ENCODE data around the gene C4orf33. TPM values are rescaled to one million over a fixed set of nuclear protein-coding genes. Genes with fewer than 3 reads are reported as not detected.

C4orf33 gene
- total and polyA plus RNA-seq, 2 experiments from 2014 or later = 7.7 to 15.6 TPM

DNA sequence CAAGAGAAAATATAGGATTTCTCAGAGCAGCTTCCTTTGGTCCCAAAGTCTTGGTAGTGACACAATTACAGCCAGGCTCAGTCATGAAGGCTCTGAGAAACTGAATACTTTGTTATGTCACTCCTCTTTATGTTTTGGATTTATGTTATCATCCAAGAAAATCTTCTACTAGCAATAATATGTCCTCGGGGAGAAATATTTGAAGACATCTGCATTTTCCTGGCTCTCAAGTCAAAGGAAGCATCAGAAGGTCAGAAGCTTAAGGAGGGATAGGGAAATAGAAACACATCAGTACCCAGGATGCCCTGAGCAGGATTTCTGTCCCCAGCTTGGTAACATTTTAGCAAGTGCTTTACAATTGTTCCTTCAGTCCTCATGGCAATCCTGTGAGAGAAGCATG lies 54.0 kb downstream of the C4orf33 start:
- H2AFZ ChIP-seq = no peak overlapping the region
- no peaks in the 10 kb centered on the region for H3K79me2 ChIP-seq
- H3K4me3 ChIP-seq = no peak overlapping the region
- no peaks in the 10 kb centered on the region for H3K27me3 ChIP-seq
- H3K9me2 ChIP-seq (replicated peaks; ENCODE audit: insufficient read depth) = no peaks in the 10 kb centered on the region
- no peak overlapping the region for H3K4me2 ChIP-seq
- DNase-seq (ENCODE audit: low spot score) = no peak
- WGBS (ENCODE audit: low lambda C conversion rate, missing lambda C conversion rate) = 53% methylated on average over 1 of the region's 1 CpG
- peak overlapping the region; percentile 26 for H3K27ac ChIP-seq
- H3K4me1 ChIP-seq (ENCODE audit: insufficient read depth) = no peaks in the 10 kb centered on the region
- no peaks in the 10 kb centered on the region for H3K36me3 ChIP-seq (replicated peaks; ENCODE audit: insufficient read depth, low read depth)
- no peaks in the 10 kb centered on the region for H3K9me3 ChIP-seq (ENCODE audit: low read depth)
- TF ChIP-seq EZH2 (IDR thresholded peaks at IDR 0.05; ENCODE audit: borderline replicate concordance) (no peak), EZH2phosphoT487 (IDR thresholded peaks at IDR 0.05; ENCODE audit: low read depth, severe bottlenecking, unreplicated experiment) (no peak)
- TF ChIP-seq, protein P1, sequence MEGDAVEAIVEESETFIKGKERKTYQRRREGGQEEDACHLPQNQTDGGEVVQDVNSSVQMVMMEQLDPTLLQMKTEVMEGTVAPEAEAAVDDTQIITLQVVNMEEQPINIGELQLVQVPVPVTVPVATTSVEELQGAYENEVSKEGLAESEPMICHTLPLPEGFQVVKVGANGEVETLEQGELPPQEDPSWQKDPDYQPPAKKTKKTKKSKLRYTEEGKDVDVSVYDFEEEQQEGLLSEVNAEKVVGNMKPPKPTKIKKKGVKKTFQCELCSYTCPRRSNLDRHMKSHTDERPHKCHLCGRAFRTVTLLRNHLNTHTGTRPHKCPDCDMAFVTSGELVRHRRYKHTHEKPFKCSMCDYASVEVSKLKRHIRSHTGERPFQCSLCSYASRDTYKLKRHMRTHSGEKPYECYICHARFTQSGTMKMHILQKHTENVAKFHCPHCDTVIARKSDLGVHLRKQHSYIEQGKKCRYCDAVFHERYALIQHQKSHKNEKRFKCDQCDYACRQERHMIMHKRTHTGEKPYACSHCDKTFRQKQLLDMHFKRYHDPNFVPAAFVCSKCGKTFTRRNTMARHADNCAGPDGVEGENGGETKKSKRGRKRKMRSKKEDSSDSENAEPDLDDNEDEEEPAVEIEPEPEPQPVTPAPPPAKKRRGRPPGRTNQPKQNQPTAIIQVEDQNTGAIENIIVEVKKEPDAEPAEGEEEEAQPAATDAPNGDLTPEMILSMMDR (IDR thresholded peaks at IDR 0.05; ENCODE audit: poor library complexity) = no peak
- H4K20me1 ChIP-seq (ENCODE audit: insufficient read depth, poor library complexity, severe bottlenecking) = no peaks in the 10 kb centered on the region

DNA sequence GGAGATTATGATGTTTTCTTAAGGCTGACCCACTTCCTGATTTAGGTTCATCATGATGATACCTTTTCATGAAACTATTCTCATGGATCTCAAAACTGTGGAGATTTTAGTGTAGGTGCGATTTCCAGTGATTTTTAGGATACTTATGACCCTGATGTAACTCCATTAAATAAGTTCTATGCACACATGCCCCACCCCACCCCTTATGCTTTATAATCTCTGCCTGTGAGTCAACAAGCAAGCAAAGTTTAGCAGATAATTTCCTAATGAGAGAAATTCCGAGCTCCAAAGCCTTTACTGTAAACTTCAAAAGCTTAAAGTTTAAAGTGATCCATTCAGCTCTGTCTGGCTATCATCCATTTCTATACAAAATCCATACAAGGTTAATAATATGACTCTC lies 56.4 kb downstream of the C4orf33 start:
- no peak for TF ChIP-seq EZH2phosphoT487 (IDR thresholded peaks at IDR 0.05; ENCODE audit: low read depth, severe bottlenecking, unreplicated experiment)
- TF ChIP-seq, protein P1 (IDR thresholded peaks at IDR 0.05; ENCODE audit: poor library complexity) = no peak
- TF ChIP-seq EZH2 (IDR thresholded peaks at IDR 0.05; ENCODE audit: borderline replicate concordance) = no peak
- no peaks in the 10 kb centered on the region for H3K9me2 ChIP-seq (replicated peaks; ENCODE audit: insufficient read depth)
- no peak overlapping the region for H3K4me3 ChIP-seq
- no peaks in the 10 kb centered on the region for H3K36me3 ChIP-seq (replicated peaks; ENCODE audit: insufficient read depth, low read depth)
- WGBS (ENCODE audit: low lambda C conversion rate, missing lambda C conversion rate) = 56% methylated on average over 2 of the region's 2 CpGs
- H3K9me3 ChIP-seq (ENCODE audit: low read depth) = no peaks in the 10 kb centered on the region
- H3K79me2 ChIP-seq = no peaks in the 10 kb centered on the region
- H4K20me1 ChIP-seq (ENCODE audit: insufficient read depth, poor library complexity, severe bottlenecking) = no peaks in the 10 kb centered on the region
- no peak overlapping the region for H3K4me2 ChIP-seq
- no peak overlapping the region for H3K27ac ChIP-seq
- no peak overlapping the region for H2AFZ ChIP-seq
- no peaks in the 10 kb centered on the region for H3K27me3 ChIP-seq
- no peaks in the 10 kb centered on the region for H3K4me1 ChIP-seq (ENCODE audit: insufficient read depth)
- no peak for DNase-seq (ENCODE audit: low spot score)

- DNase-seq (ENCODE audit: low spot score) = no peak
- Histone ChIP-seq H2AFZ (no peak overlapping the region), H3K9me3 (ENCODE audit: low read depth) (no peaks in the 10 kb centered on the region), H3K4me3 (no peak overlapping the region), H3K4me2 (no peak overlapping the region), H3K4me1 (ENCODE audit: insufficient read depth) (no peaks in the 10 kb centered on the region), H3K27me3 (no peaks in the 10 kb centered on the region), H3K9me2 (replicated peaks; ENCODE audit: insufficient read depth) (no peaks in the 10 kb centered on the region), H3K27ac (no peak overlapping the region), H3K36me3 (replicated peaks; ENCODE audit: insufficient read depth, low read depth) (no peaks in the 10 kb centered on the region), H3K79me2 (no peaks in the 10 kb centered on the region), H4K20me1 (ENCODE audit: insufficient read depth, poor library complexity, severe bottlenecking) (no peaks in the 10 kb centered on the region)
- WGBS (ENCODE audit: low lambda C conversion rate, missing lambda C conversion rate) = 29% methylated on average over 1 of the region's 1 CpG
- TF ChIP-seq EZH2phosphoT487 (IDR thresholded peaks at IDR 0.05; ENCODE audit: low read depth, severe bottlenecking, unreplicated experiment) (no peak), EZH2 (IDR thresholded peaks at IDR 0.05; ENCODE audit: borderline replicate concordance) (no peak)
- TF ChIP-seq, protein P1 (IDR thresholded peaks at IDR 0.05; ENCODE audit: poor library complexity) = no peak
These were observed 57.7 kb downstream of the C4orf33 start for GRCh38 chr4:129153700-129154099.

GRCh38 chr4:129162450-129162849 lies 66.5 kb downstream of the C4orf33 start:
- Histone ChIP-seq H3K79me2 (no peaks in the 10 kb centered on the region), H3K4me3 (no peak overlapping the region), H3K9me2 (replicated peaks; ENCODE audit: insufficient read depth) (no peaks in the 10 kb centered on the region), H3K4me2 (no peak overlapping the region), H3K36me3 (replicated peaks; ENCODE audit: insufficient read depth, low read depth) (no peaks in the 10 kb centered on the region), H3K4me1 (ENCODE audit: insufficient read depth) (no peaks in the 10 kb centered on the region), H3K27ac (no peak overlapping the region), H4K20me1 (ENCODE audit: insufficient read depth, poor library complexity, severe bottlenecking) (no peaks in the 10 kb centered on the region), H2AFZ (no peak overlapping the region), H3K27me3 (no peaks in the 10 kb centered on the region), H3K9me3 (ENCODE audit: low read depth) (no peaks in the 10 kb centered on the region)
- no peak for TF ChIP-seq EZH2 (IDR thresholded peaks at IDR 0.05; ENCODE audit: borderline replicate concordance)
- TF ChIP-seq, protein P1 (IDR thresholded peaks at IDR 0.05; ENCODE audit: poor library complexity) = no peak
- no peak for DNase-seq (ENCODE audit: low spot score)

All from hepatocyte (in vitro differentiated cells).